B cell (primary cell): ENCODE results near the gene SH3BGR. TPM values are rescaled to one million over a fixed set of nuclear protein-coding genes. Genes with fewer than 3 reads are reported as not detected.

Experiments used
- ATAC-seq: fragments of 200-7000 bp; cut with Tn5 transposase; one replicate; pipeline ENCODE4 v1.10.0; 2021; ENCODE audit warnings: low read depth, mild to moderate bottlenecking, moderate number of reproducible peaks, moderate library complexity
- CTCF ChIA-PET: fragments of 350-600 bp; sonication (Branson Sonifier 250); formaldehyde crosslinking; loops from one replicate; lab custom pipeline; 2021; ENCODE audit warnings: antibody characterized with exemption, inconsistent platforms; lab: Charles Lee
- POLR2A ChIA-PET: fragments of 350-600 bp; sonication (Branson Sonifier 250); formaldehyde crosslinking; loops from one replicate; lab custom pipeline; 2021; ENCODE audit warnings: antibody characterized with exemption; lab: Charles Lee
- DNase-seq: peaks from one replicate; pipeline ENCODE4 v3.0.0; 2013
- H2AFZ ChIP-seq: 2 replicates; pipeline ENCODE4 v1.6.1; 2012; ENCODE audit warnings: mild to moderate bottlenecking, low read depth, low read length; ENCODE audit not compliant: insufficient read depth, poor library complexity, severe bottlenecking
- H3K27ac ChIP-seq, 2 donors: 1 replicate in 1 of 2; 2 replicates in 1 of 2; pipeline ENCODE4 v1.5.1; 2012 to 2013; ENCODE audit warnings: low read length in 2 of 2, mild to moderate bottlenecking in 2 of 2, moderate library complexity in 1 of 2
- H3K27me3 ChIP-seq, 4 experiments: fragments of 200-600 bp in 1 of 4; sonication (generic) in 1 of 4; replicated peaks in 1 of 4; 1 replicate in 2 of 4; 2 replicates in 2 of 4; pipeline versions ENCODE4 v1.6.1 to v1.7.0; 2013 to 2016; ENCODE audit warnings: low read length in 3 of 4, mild to moderate bottlenecking in 2 of 4, mixed read lengths in 1 of 4, moderate library complexity in 1 of 4; ENCODE audit not compliant: insufficient read depth in 4 of 4, control insufficient read depth in 3 of 4; ENCODE audit errors: control extremely low read depth in 1 of 4
- H3K36me3 ChIP-seq, 2 experiments: replicated peaks in 1 of 2; 1 replicate in 1 of 2; 2 replicates in 1 of 2; pipeline versions ENCODE4 v1.6.1 to v1.7.1; 2013; ENCODE audit warnings: low read length in 1 of 2; ENCODE audit not compliant: insufficient read depth in 2 of 2, control insufficient read depth in 1 of 2; ENCODE audit errors: control extremely low read depth in 1 of 2, extremely low read depth in 1 of 2
- H3K4me1 ChIP-seq, 2 donors: fragments of 200-600 bp in 1 of 2; sonication (generic) in 1 of 2; 1 replicate in 1 of 2; 2 replicates in 1 of 2; pipeline versions ENCODE4 v1.5.1 to v1.6.1; 2013 to 2017; ENCODE audit warnings: low read length in 2 of 2; ENCODE audit not compliant: control insufficient read depth in 2 of 2, insufficient read depth in 2 of 2
- H3K4me2 ChIP-seq: replicated peaks from 2 replicates; pipeline ENCODE3; 2012; ENCODE audit warnings: mild to moderate bottlenecking, low read depth, low read length; ENCODE audit not compliant: poor library complexity, severe bottlenecking
- H3K4me3 ChIP-seq, 5 experiments: fragments of 200-600 bp in 1 of 5; sonication (generic) in 1 of 5; 1 replicate in 3 of 5; 2 replicates in 2 of 5; pipeline versions ENCODE4 v1.5.1 to v1.7.0; 2011 to 2016; ENCODE audit warnings: low read length in 4 of 5, mild to moderate bottlenecking in 4 of 5, low read depth in 2 of 5, control low read depth in 1 of 5, moderate library complexity in 1 of 5; ENCODE audit not compliant: insufficient read depth in 1 of 5; ENCODE audit errors: control extremely low read depth in 1 of 5, extremely low read depth in 1 of 5
- H3K79me2 ChIP-seq: fragments of 200-600 bp; sonication (generic); one replicate; pipeline ENCODE4 v1.6.0; 2016; ENCODE audit warnings: low read length; ENCODE audit not compliant: control insufficient read depth, insufficient read depth
- H3K9ac ChIP-seq: fragments of 200-600 bp; sonication (generic); 2 replicates; pipeline ENCODE4 v1.6.1; 2017; ENCODE audit warnings: mild to moderate bottlenecking, low read length, moderate library complexity
- H3K9me3 ChIP-seq, 3 donors: one replicate each; pipeline versions ENCODE4 v1.6.1 to v1.7.1; 2013; ENCODE audit warnings: low read length in 2 of 3; ENCODE audit not compliant: control insufficient read depth in 2 of 3, insufficient read depth in 1 of 3; ENCODE audit errors: control extremely low read depth in 1 of 3
- H4K20me1 ChIP-seq: 2 replicates; pipeline ENCODE4 v1.6.0; 2012; ENCODE audit warnings: mild to moderate bottlenecking, low read length; ENCODE audit not compliant: insufficient read depth, control insufficient read depth, poor library complexity, severe bottlenecking
- H3K27ac Mint-ChIP-seq: one replicate; pipeline ENCODE4 v1.8.0; 2021; ENCODE audit warnings: mixed read lengths
- H3K27me3 Mint-ChIP-seq: one replicate; pipeline ENCODE4 v1.8.0; 2021; ENCODE audit warnings: mixed read lengths
- H3K4me1 Mint-ChIP-seq: one replicate; pipeline ENCODE4 v1.8.0; 2021; ENCODE audit warnings: mixed read lengths
- H3K4me3 Mint-ChIP-seq: one replicate; pipeline ENCODE4 v1.8.0; 2021; ENCODE audit warnings: mixed read lengths
- H3K9me3 Mint-ChIP-seq: one replicate; pipeline ENCODE4 v1.8.0; 2022; ENCODE audit warnings: mixed read lengths; ENCODE audit not compliant: insufficient read depth
- CTCF ChIP-seq: fragments of 200-600 bp; IDR thresholded peaks from one replicate; pipeline ENCODE4 v1.8.0; 2022; ENCODE audit warnings: antibody characterized with exemption, mild to moderate bottlenecking
- EZH2 ChIP-seq: IDR thresholded peaks from 2 replicates; pipeline ENCODE4 v1.6.1; 2012; ENCODE audit warnings: borderline replicate concordance, low read depth, mild to moderate bottlenecking, moderate library complexity, low read length; ENCODE audit not compliant: insufficient read depth, poor library complexity, severe bottlenecking
- WGBS: methylation state at CpG from one replicate; pipeline ENCODE4 v1.1.5; 2013; ENCODE audit warnings: missing lambda C conversion rate; ENCODE audit not compliant: insufficient coverage; 5-methylcytosine and 5-hydroxymethylcytosine counted together
- intact Hi-C: fragments of 100-400 bp; cut with micrococcal nuclease; formaldehyde crosslinking; loops from one replicate; pipeline ENCODE4 v1.10.0; 2022
- polyA plus RNA-seq: library from polyadenylated mRNA; depleted of rRNA; stranded (reverse); fragments of >200 nt; gene quantifications from 2 replicates; pipeline ENCODE4 v1.2.3, GENCODE V29; 2012
- small RNA-seq: library from RNA; depleted of rRNA; stranded (forward); fragments of <200 nt; gene quantifications from one replicate; pipeline ENCODE3, GENCODE V24; 2012; ENCODE audit warnings: low replicate concordance, low read depth; ENCODE audit not compliant: insufficient read length
- total RNA-seq, 2 donors: library from RNA; stranded (reverse); fragments of 120-200 nt in 1 of 2; gene quantifications; 1 replicate in 1 of 2; 2 replicates in 1 of 2; pipeline versions ENCODE4 v1.2.3 to v1.2.4, GENCODE V29; 2013 to 2022

Gene SH3BGR
- total and polyA plus RNA-seq, 2 donors (not counting 1 experiment from before 2014, with no cell fraction given), result 0.21 to 1.7 TPM

GRCh38 chr21:39564200-39564599 is 112.4 kb downstream of the SH3BGR start:
- H3K36me3 ChIP-seq, result no peaks in the 10 kb centered on the region
- no peaks in the 10 kb centered on the region for H3K4me1 ChIP-seq
- WGBS, result 89% methylated on average over 1 of the region's 3 CpGs
- no peak overlapping the region for H3K9ac ChIP-seq
- peaks cover 0 to 3% (median 0%) of the 10 kb centered on the region in 3 donors for H3K9me3 ChIP-seq
- POLR2A ChIA-PET, result no interaction called here
- H3K4me2 ChIP-seq, result no peak overlapping the region
- H3K27me3 ChIP-seq, result no peaks in the 10 kb centered on the region
- DNase-seq (no peak), ATAC-seq (no peak)
- CTCF ChIA-PET, result interaction anchor here (1.0 kb wide), 1 partner anchor 46 kb away, joined by 3 read pairs; no protein-coding TSS in a partner anchor
- no peak overlapping the region for H3K27ac ChIP-seq
- Mint-ChIP-seq H3K4me1 (no peaks in the 10 kb centered on the region), H3K27me3 (no peaks in the 10 kb centered on the region), H3K4me3 (no peak overlapping the region), H3K27ac (no peak overlapping the region), H3K9me3 (no peaks in the 10 kb centered on the region)
- TF ChIP-seq CTCF (no peak), EZH2 (no peak)
- no peak overlapping the region for H3K4me3 ChIP-seq
- no peaks in the 10 kb centered on the region for H4K20me1 ChIP-seq
- H2AFZ ChIP-seq, result no peak overlapping the region
- intact Hi-C loops, result no loop called here
- no peaks in the 10 kb centered on the region for H3K79me2 ChIP-seq

Small RNA genes lying within 50 kb of the gene (small RNA-seq; reads per million reads assigned to genes)
- not detected for gene MIR6508

Other genes starting within 250 kb of the SH3BGR start
- gene BRWD1, start 138.3 kb upstream of the SH3BGR start, total RNA-seq, result 90.8 and 93.9 TPM in 2 replicates
- gene BRWD1, start 138.3 kb upstream of the SH3BGR start, polyA plus RNA-seq, result 9.4 and 21.0 TPM in 2 replicates
- gene HMGN1, start 102.9 kb upstream of the SH3BGR start, total RNA-seq, result 297 and 317 TPM in 2 replicates
- 117 and 328 TPM in 2 replicates for gene HMGN1, start 102.9 kb upstream of the SH3BGR start, polyA plus RNA-seq
- 0.39 and 0.62 TPM in 2 replicates for gene LCA5L, start 6.2 kb upstream of the SH3BGR start, total RNA-seq
- 0.17 TPM in 1 of 2 replicates, not detected in the other for gene LCA5L, start 6.2 kb upstream of the SH3BGR start, polyA plus RNA-seq
- gene B3GALT5, start 161.0 kb downstream of the SH3BGR start, total RNA-seq, result not detected in 2 replicates
- not detected in 2 replicates for gene B3GALT5, start 161.0 kb downstream of the SH3BGR start, polyA plus RNA-seq